ENCODE measurements around the gene HIPK2. TPM values are rescaled to one million over a fixed set of nuclear protein-coding genes. Genes with fewer than 3 reads are reported as not detected.
A peak's percentile ranks its signal among the peaks of the same experiment; 100 is the strongest.

The HIPK2 gene
- total RNA-seq, 1 experiment from 2014 or later, result 18.3 TPM

GRCh38 chr7:139783647-139784385 lies 6.0 kb upstream of the HIPK2 start:
- DNase-seq (ENCODE audit: low read depth), result peak; percentile 32

DNA sequence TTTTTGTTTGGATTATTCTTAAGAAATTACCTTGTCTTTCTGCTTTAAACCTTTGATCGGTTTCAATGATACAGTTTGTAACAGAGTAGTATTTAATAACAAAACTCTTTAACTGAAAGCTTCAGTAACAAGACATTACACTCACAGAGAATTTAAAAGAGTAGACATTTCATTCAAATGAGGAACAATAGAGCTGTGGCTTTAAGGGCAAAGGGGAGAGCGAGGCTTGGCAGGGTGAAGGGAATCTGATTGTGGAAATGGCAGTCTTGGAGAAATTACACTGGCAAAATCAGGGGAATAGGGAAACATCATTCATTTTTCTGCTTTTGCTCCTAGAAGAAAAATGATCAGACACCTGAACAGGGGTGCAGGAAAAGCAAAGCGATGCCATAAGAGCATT lies 5.1 kb upstream of the HIPK2 start:
- no peak for DNase-seq (ENCODE audit: low read depth)

GRCh38 chr7:139777133-139777891 lies 486 bp downstream of the HIPK2 start:
- peak; percentile 30 for DNase-seq (ENCODE audit: low read depth)

DNA sequence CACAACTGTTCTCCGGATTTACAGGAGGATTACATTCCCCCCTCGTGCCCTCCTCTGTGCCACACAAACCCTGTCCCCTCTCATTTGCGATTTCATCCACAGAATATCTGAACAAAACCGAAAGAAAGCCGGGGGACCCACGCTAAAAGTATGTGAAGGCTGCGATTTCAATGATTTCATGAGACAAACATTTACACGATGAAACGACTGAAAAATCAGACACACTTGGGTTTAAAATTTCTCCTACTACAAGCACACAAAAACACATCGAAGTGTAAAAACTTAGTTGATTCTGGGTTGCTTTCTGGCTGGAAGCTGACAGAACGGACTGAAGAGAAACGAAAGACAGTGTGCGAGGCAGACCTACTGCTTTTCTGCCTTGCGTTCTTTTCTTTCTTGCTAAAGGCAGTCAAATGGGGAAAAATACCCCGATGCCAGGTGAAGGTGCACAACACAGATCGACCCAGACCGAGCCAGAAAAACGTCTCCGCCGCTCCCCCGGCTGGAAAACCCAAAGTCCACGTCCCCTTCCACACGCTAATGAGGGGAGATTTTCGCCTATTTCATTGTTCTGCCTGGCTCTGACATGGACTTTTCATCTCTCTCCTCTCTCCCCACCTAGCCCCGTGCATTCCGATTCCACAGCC lies 1.2 kb downstream of the HIPK2 start:
- peak; percentile 62 for DNase-seq (ENCODE audit: low read depth)

GRCh38 chr7:139775829-139776266 lies 1.9 kb downstream of the HIPK2 start:
- DNase-seq (ENCODE audit: low read depth), result peak; percentile 83

- DNase-seq (ENCODE audit: low read depth), result peak; percentile 94
Measured at GRCh38 chr7:139774376-139774775, 3.4 kb downstream of the HIPK2 start.

- no peak for DNase-seq (ENCODE audit: low read depth)
Measured at GRCh38 chr7:139773371-139773770, 4.4 kb downstream of the HIPK2 start.

DNA sequence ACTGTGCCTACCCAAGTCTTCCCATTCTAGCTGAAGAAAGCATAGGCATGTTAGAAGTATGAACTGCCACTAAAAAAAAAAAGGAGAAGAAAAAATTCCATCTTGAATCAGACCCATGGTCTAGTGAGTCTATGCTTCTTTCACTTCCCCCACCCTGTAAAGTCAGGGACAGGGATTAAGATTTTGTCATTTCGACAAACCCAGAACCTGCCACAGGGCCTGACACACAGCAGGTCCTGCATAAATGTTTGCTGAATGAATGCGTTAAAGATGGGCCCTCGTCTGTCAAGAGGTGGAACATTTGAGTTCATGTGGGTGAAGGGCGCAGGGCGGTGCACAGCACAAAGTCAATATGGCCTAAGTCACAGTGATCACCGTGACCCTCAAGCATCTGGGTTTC lies 4.9 kb downstream of the HIPK2 start:
- DNase-seq (ENCODE audit: low read depth), result no peak

DNA sequence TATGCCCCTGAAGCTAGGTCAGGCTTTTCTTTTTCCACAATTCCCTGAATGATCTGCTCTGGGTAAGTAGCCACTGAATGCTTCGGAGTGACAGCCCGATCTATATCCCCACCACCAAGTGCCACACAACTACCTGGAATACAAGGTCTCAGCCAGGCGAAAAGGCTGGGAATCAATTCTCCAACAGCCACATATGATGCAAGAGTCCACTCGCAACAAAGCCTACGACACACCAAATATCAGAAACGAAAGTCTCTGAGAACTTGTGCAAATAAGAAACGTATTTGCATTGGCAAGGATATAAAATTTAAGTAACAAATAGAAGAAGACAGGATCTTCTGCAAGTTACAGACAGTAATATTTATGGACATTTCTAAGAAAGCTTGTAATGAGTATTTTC lies 5.7 kb downstream of the HIPK2 start:
- no peak for DNase-seq (ENCODE audit: low read depth)

GRCh38 chr7:139771001-139771956 lies 6.5 kb downstream of the HIPK2 start:
- DNase-seq (ENCODE audit: low read depth), result peak; percentile 94

- DNase-seq (ENCODE audit: low read depth), result no peak
Measured at GRCh38 chr7:139769761-139770160, 8.0 kb downstream of the HIPK2 start.

DNA sequence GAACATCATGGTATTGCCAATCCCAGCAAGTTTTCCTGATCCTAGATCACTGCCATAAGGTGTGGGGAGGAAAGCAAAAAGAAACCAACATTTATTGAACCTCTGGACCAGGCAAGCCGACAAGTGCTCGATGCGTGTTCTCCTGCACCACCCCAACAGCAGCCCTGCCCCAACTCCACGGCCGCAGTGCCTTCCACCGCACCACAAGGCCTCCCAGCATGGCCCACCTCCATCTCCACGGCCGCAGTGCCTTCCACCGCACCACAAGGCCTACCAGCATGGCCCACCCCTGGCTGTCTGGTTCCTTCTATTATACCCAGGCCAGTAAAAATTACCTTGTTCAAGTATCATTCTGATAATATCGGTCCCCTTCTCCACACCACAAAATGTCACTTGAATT lies 8.7 kb downstream of the HIPK2 start:
- no peak for DNase-seq (ENCODE audit: low read depth)

- DNase-seq (ENCODE audit: low read depth), result no peak
Measured at GRCh38 chr7:139768249-139768824, 9.5 kb downstream of the HIPK2 start.

DNA sequence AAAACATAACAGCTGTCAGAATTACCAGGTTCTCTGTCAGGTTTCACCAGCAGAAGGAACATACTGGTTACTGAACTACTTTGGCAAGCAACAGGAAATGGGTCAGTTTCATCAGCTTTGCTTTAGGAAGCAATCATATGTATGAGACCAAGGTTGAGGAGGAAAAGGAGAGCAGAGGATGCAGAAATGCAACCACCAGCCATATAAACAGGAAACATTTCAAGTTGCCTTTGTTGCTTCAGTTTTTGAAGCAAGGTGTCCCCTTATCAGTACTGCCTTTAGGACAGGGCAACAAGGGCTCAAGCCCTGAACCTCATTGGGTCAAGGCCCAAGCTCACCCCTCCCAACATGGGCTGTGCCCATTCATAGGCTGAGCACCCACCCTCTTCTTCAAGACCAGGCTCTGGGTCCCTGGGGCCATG lies 10.2 kb downstream of the HIPK2 start:
- DNase-seq (ENCODE audit: low read depth), result no peak

DNA sequence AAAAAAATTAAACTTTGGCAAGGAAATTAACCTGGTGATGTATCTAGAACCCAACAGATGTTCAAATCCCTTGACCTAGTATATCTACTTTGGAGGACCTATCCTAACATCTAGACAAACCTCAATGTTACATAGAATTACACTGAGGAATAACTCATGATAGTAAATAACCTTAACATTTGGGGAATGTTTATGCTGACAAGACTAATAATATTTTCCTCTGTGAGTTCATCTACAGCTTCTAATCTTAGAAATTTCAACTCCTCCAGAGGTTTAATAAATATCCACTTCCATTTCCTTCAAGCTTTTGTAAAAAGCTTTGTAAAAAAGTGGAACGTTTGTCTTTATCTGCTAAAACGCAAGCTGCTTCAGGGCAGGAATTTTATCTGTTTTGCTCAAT lies 12.7 kb downstream of the HIPK2 start:
- no peak for DNase-seq (ENCODE audit: low read depth)

GRCh38 chr7:139763330-139763729 lies 14.5 kb downstream of the HIPK2 start:
- DNase-seq (ENCODE audit: low read depth), result no peak

GRCh38 chr7:139762886-139763285 lies 14.9 kb downstream of the HIPK2 start:
- peak; percentile 61 for DNase-seq (ENCODE audit: low read depth)

DNA sequence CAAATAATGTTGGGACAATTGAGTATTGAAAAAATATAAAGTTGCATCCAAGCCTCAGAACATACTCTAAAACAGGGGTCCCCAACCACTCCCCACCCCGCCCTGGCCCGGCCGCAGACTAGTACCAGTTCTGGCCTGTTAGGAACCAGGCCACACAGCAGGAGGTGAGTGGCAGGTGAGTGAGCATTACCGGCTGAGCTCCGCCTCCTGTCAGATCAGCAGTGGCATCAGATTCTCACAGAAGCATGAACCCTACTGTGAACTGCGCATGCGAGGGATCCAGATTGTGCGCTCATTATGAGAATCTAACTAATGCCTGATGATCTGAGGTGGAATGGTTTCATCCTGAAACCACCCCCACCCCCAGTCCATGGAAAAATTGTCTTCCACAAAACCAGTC lies 19.4 kb downstream of the HIPK2 start:
- DNase-seq (ENCODE audit: low read depth), result no peak

GRCh38 chr7:139757968-139758367 lies 19.8 kb downstream of the HIPK2 start:
- no peak for DNase-seq (ENCODE audit: low read depth)

GRCh38 chr7:139753693-139754111 lies 24.1 kb downstream of the HIPK2 start:
- DNase-seq (ENCODE audit: low read depth), result no peak

- DNase-seq (ENCODE audit: low read depth), result no peak
Measured at GRCh38 chr7:139753081-139753692, 24.6 kb downstream of the HIPK2 start.

Measured in M059J (cell line).